SK-N-DZ (cell line): ENCODE results near the gene SCYGR8. TPM values are rescaled to one million over a fixed set of nuclear protein-coding genes. Genes with fewer than 3 reads are reported as not detected.
"Not testable (repeated sequence)": the region's sequence is repeated elsewhere in the genome, so short reads cannot be mapped to it uniquely, and the experiment has no call there.

Experiments used
- DNase-seq: peaks from one replicate; pipeline ENCODE4 v3.0.0-alpha.2; 2015; ENCODE audit warnings: low spot score
- polyA plus RNA-seq, 2 experiments: library from polyadenylated mRNA; depleted of rRNA; stranded (reverse); fragments of >200 nt; gene quantifications; 2 replicates each; pipeline ENCODE4 v1.2.3, GENCODE V29; 2014

SCYGR8 gene, protein sequence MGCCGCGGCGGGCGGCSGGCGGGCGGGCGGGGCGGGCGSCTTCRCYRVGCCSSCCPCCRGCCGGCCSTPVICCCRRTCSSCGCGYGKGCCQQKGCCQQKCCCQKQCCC
- not detected in 2 replicates for polyA plus RNA-seq (2014; cell fraction: cytosol; rRNA removed)
- not detected in 2 replicates for polyA plus RNA-seq (2014; cell fraction: nucleus; rRNA removed)

DNA sequence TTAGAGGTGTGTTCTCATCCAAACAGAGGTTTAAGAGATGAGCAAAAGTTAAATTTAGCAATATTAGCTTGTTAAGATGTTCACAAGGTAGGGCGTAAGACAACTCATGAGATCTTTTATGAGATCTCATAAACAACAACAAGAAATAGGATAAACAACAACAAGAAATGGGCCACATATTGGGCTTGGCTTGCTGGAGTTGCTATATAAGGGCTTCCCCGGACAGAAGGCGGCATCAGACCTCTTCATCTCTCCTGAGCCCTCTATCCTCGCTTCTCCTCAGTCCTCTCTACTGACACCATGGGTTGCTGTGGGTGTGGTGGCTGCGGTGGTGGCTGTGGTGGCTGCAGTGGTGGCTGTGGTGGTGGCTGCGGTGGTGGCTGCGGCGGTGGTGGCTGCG, at the start of gene SCYGR8:
TSS of gene SCYGR8 (plus strand) at position 301 of the 400 bp plus-strand sequence. CDS start at position 301, 0 bp downstream.
- DNase-seq: no peak

DNA sequence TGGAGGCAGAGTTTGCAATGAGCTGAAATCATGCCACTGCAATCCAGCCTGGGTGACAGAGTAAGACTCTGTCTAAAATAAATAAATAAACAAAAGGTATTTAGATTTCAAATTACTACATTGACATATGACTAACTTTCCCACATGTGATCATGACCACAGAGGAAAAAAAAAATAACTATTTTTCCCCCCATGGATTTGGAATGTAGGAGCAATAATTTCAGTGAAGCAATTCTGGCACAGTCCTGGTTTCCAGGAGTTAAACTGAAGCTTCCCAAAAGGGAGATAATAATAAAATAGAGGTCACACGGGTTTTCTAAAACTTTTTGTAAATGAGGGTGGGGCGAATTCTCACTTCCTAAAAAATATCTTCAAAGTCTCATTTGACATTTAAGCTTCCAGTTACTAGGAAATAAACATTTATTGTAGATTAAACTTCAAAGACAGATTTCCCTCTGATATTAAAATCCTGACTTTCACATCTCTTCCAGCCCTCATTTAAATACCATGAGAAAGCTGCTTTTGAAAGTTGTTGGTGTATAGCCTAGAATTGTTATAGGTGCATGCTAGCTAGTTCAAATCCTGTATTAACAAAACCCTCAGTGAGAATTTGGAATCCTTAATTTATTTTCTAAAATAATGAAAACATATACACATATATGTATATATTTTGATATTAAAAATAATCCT, 48.6 kb upstream of the SCYGR8 start:
- no peak for DNase-seq

- DNase-seq: no peak
Measured at GRCh38 chr2:227701556-227701955, 44.1 kb upstream of the SCYGR8 start.

GRCh38 chr2:227703280-227703732, 42.4 kb upstream of the SCYGR8 start:
- DNase-seq: no peak

DNA sequence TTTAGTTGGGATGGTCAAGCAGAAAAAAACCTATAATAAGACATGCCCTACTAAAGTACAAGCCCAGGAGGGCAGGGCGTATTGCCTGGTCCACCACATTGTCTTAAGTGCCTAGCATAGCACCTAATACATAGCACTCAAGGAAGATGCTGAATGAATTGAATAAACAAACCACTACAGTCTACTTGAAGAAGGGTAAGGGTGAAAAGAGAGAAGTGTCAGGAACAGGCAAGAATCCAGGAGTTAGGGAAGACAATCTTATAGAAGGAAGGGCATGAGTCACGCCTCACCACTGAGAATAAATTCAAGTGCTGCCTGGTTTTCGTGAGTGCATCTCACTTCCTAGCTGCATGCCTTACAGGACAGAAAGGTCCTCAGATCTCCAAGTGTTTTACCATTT, 41.7 kb upstream of the SCYGR8 start:
- DNase-seq: no peak

GRCh38 chr2:227706859-227707258, 38.8 kb upstream of the SCYGR8 start:
- no peak for DNase-seq

- no peak for DNase-seq
Measured at GRCh38 chr2:227707390-227707789, 38.3 kb upstream of the SCYGR8 start.

DNA sequence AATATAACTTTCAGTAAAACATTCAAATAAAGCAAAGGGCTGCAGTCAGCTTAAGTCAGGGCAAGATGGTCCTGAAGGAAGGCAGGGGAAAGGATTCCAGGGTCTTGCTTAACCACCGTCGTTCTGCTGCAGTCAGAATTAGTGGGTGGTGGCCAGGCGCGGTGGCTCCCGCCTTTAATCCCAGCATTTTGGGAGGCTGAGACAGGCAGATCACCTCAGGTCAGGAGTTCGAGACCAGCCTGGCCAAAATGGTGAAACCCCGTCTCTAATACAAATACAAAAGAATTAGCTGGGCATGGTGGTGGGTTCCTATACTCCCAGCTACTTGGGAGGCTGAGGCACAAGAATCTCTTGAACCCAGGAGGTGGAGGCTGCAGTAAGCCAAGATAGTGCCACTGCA, 34.7 kb upstream of the SCYGR8 start:
- no peak for DNase-seq

- no peak for DNase-seq
Measured at GRCh38 chr2:227713291-227713690, 32.4 kb upstream of the SCYGR8 start.

GRCh38 chr2:227716501-227716900, 29.2 kb upstream of the SCYGR8 start:
- no peak for DNase-seq

GRCh38 chr2:227717687-227718567, 27.8 kb upstream of the SCYGR8 start, which contains the start of gene SLC19A3:
SLC19A3 (minus strand) TSS chr2:227718028; CDS start chr2:227702318, 15,710 bp downstream.
- peak; percentile 65 for DNase-seq

GRCh38 chr2:227719641-227720040, 26.1 kb upstream of the SCYGR8 start:
- no peak for DNase-seq

- no peak for DNase-seq
Measured at GRCh38 chr2:227720680-227721079, 25.0 kb upstream of the SCYGR8 start.

GRCh38 chr2:227722821-227723220, 22.9 kb upstream of the SCYGR8 start:
- not testable (repeated sequence) for DNase-seq

DNA sequence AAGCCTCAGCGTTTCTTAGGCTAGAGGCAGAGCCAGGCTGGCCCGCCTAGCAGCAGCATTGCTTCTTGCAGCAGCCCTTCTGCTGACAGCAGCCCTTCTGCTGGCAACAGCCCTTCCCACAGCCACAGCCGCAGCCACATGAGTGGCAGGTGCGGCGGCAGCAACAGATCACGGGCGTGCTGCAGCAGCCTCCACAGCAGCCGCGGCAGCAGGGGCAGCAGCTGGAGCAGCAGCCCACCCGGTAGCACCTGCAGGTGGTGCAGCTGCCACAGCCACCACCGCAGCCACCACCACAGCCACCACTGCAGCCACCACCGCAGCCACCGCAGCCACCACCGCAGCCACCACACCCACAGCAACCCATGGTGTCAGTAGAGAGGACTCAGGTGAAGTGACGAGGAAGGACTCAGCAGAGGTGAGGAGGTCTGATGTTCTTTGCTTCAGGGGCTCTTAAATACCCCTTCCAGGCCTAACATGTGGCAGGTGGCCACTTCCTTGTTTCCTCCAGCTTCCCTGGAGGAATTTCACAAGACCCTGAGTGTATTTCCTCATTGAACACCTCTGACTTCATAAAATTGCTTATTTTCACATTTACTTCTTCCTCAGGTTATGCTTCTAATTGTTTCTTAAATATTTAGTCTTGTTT, 21.2 kb upstream of the SCYGR8 start, which contains the start of gene SCYGR6:
TSS of gene SCYGR6 (minus strand) at position 364 of the 646 bp plus-strand sequence. CDS start at position 364, 0 bp downstream.
- peak; percentile 29 for DNase-seq

DNA sequence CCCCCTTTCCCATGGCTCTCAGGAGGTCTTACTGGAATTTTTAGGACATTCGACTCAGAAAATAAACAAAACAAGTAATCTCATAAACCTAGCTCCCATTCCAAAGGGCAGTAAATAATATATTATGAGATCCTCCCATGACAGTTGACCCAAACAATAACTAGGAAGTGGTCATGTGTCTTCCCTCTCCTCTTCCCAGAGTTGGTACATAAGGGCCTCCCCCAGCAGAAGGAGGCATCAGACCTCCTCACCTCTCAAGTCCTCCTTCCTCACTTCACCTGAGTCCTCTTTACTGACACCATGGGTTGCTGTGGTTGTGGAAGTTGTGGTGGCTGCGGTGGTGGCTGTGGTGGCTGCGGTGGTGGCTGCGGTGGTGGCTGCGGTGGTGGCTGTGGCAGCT, 17.7 kb upstream of the SCYGR8 start, which contains the start of gene SCYGR7:
TSS of gene SCYGR7 (plus strand) at position 301 of the 400 bp plus-strand sequence. CDS start at position 301, 0 bp downstream.
- DNase-seq: no peak

GRCh38 chr2:227739351-227739750, 6.3 kb upstream of the SCYGR8 start:
- DNase-seq: no peak

DNA sequence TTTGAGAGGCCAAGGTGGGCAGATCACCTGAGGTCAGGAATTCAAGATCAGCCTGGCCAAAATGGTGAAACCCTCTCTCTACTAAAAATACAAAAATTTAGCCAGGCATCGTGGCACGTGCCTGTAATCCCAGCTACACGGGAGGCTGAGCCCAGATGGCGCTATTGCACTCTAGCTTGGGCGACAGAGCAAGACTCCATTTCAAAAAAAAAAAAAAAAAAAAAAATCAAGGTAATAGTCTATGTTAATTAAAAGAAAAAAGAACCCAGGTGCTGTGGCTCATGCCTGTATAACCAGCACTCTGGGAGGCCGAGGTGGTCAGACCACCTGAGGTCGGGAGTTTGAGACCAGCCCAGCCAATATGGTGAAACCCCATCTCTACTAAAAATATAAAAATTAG, 5.0 kb upstream of the SCYGR8 start:
- DNase-seq: not testable (repeated sequence)

DNA sequence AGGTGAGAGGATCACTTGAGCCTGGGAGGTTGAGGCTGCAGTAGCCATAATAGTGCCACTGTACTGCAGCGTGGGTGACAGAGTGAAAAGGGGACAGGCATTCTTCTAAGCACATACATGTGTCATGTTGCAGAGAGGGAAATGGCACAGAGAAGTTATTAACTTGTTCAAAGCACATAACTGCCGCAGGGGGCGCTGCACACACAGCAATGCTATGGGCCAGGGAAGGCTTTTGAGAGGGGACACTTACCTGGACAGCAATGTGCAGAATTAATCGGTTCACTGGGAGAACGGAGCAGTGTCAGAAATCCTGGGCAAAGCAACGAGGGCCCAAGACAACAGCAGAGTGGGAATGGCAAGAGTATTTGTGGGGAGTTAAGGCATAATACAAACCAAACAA, 2.4 kb downstream of the SCYGR8 start:
- no peak for DNase-seq

- not testable (repeated sequence) for DNase-seq
Measured at GRCh38 chr2:227756261-227756660, 10.6 kb downstream of the SCYGR8 start.

- DNase-seq: no peak
Measured at GRCh38 chr2:227759411-227760118, 13.9 kb downstream of the SCYGR8 start.
